Aortic smooth muscle cell (primary cell): ENCODE data around the gene TRIM29. TPM values are rescaled to one million over a fixed set of nuclear protein-coding genes. Genes with fewer than 3 reads are reported as not detected.

Experiments used
- total RNA-seq: library from RNA; depleted of rRNA; stranded (reverse); fragments of >200 nt; gene quantifications from 2 replicates; pipeline ENCODE4 v1.2.3, GENCODE V29; 2014

TRIM29 gene, protein sequence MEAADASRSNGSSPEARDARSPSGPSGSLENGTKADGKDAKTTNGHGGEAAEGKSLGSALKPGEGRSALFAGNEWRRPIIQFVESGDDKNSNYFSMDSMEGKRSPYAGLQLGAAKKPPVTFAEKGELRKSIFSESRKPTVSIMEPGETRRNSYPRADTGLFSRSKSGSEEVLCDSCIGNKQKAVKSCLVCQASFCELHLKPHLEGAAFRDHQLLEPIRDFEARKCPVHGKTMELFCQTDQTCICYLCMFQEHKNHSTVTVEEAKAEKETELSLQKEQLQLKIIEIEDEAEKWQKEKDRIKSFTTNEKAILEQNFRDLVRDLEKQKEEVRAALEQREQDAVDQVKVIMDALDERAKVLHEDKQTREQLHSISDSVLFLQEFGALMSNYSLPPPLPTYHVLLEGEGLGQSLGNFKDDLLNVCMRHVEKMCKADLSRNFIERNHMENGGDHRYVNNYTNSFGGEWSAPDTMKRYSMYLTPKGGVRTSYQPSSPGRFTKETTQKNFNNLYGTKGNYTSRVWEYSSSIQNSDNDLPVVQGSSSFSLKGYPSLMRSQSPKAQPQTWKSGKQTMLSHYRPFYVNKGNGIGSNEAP
- total RNA-seq, result 0.13 TPM in 1 of 2 replicates, not detected in the other

DNA sequence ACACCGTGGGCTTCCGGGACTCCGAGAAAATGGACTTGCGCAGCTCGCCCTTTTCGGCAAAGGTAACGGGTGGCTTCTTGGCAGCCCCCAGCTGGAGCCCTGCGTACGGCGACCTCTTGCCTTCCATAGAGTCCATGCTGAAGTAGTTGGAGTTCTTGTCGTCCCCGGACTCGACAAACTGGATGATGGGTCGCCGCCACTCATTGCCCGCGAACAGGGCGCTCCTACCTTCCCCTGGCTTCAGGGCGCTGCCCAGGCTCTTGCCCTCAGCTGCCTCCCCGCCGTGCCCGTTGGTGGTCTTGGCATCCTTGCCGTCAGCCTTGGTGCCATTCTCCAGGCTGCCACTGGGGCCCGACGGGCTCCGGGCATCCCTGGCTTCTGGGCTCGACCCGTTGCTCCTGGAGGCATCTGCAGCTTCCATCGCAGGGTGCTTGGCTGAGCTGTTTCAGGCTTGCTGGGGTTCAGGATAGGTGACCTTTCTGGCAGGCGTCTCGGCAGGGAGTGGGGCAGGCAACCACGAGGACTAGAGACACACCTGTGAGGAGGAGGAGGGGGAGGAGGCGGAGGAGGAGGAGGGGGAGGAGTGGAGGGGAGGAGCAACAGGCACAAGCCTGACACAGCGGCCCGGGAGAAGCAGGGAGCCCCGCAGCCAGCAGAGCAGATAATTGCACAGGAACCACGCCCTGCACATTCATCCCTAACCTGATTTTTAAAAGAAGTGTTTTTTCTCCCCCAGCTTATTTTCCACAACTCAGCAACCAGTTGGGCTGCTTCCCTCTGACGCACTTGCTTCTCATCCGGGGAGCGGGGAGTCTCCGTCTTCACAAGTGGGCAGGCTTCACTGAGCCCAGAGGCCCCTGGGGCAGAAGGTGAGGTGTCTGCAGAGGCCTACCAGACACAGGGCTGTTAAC lies at the start of gene TRIM29:
TRIM29 (minus strand) TSS at position 503 of the 911 bp plus-strand sequence; CDS start at position 421, 82 bp downstream.

Other genes with a start within 250 kb of the TRIM29 start
- 14.0 and 22.1 TPM in 2 replicates for gene OAF, start 72.9 kb upstream of the TRIM29 start, total RNA-seq
- gene POU2F3, start 102.0 kb upstream of the TRIM29 start, total RNA-seq, result not detected in 2 replicates
- 6.1 and 7.6 TPM in 2 replicates for gene TLCD5, start 187.2 kb upstream of the TRIM29 start, total RNA-seq
- gene ARHGEF12, start 198.3 kb upstream of the TRIM29 start, total RNA-seq, result 110 and 136 TPM in 2 replicates